A204.1 (cell line): Measurements from ENCODE around the gene MGA.

Experiments used
- FAIRE-seq: peaks from 2 replicates; lab custom pipeline; 2012; peaks lifted over from hg19 to GRCh38; lab: Jason Lieb, UNC

The MGA gene

GRCh38 chr15:41660235-41661077 is at the start of gene MGA:
TSS of gene MGA (plus strand) at chr15:41660405.
- no peak for FAIRE-seq

GRCh38 chr15:41620536-41621199 is 39.5 kb upstream of the MGA start:
- no peak for FAIRE-seq

- FAIRE-seq = no peak
Observed at GRCh38 chr15:41621200-41622193, 38.7 kb upstream of the MGA start.

- FAIRE-seq = no peak
Observed at GRCh38 chr15:41622901-41623300, 37.3 kb upstream of the MGA start.

GRCh38 chr15:41627203-41627602 is 33.0 kb upstream of the MGA start:
- no peak for FAIRE-seq

GRCh38 chr15:41629463-41629862 is 30.7 kb upstream of the MGA start:
- no peak for FAIRE-seq

GRCh38 chr15:41629883-41630282 is 30.3 kb upstream of the MGA start:
- FAIRE-seq = no peak

GRCh38 chr15:41630616-41631217 is 29.5 kb upstream of the MGA start:
- FAIRE-seq = no peak

GRCh38 chr15:41631880-41632470 is 28.2 kb upstream of the MGA start:
- no peak for FAIRE-seq

GRCh38 chr15:41633609-41634008 is 26.6 kb upstream of the MGA start:
- FAIRE-seq = no peak

- no peak for FAIRE-seq
Observed at GRCh38 chr15:41634072-41634626, 26.1 kb upstream of the MGA start.

- no peak for FAIRE-seq
Observed at GRCh38 chr15:41637086-41637485, 23.1 kb upstream of the MGA start.

GRCh38 chr15:41640985-41641384 is 19.2 kb upstream of the MGA start:
- FAIRE-seq = no peak

GRCh38 chr15:41647262-41647661 is 12.9 kb upstream of the MGA start:
- no peak for FAIRE-seq

GRCh38 chr15:41648097-41648496 is 12.1 kb upstream of the MGA start:
- no peak for FAIRE-seq

GRCh38 chr15:41648770-41649169 is 11.4 kb upstream of the MGA start:
- FAIRE-seq = no peak

GRCh38 chr15:41650806-41651205 is 9.4 kb upstream of the MGA start:
- FAIRE-seq = no peak

GRCh38 chr15:41651373-41651772 is 8.8 kb upstream of the MGA start:
- FAIRE-seq = no peak

GRCh38 chr15:41653760-41654159 is 6.4 kb upstream of the MGA start:
- FAIRE-seq = no peak

GRCh38 chr15:41655716-41656115 is 4.5 kb upstream of the MGA start:
- no peak for FAIRE-seq

- no peak for FAIRE-seq
Observed at GRCh38 chr15:41656188-41656587, 4.0 kb upstream of the MGA start.
